OCI-LY7 (cell line): ENCODE data around the gene NPHP1. TPM values are rescaled to one million over a fixed set of nuclear protein-coding genes. Genes with fewer than 3 reads are reported as not detected.
"Not testable (repeated sequence)": the region's sequence is repeated elsewhere in the genome, so short reads cannot be mapped to it uniquely, and the experiment has no call there.

Source experiments
- Bru-seq: library from RNA; stranded (reverse); fragments of 400-500 nt; gene quantifications from one replicate; lab custom pipeline; 2021; lab: Mats Ljungman, UMichigan
- BruChase-seq, 2 experiments: library from RNA; stranded (reverse); fragments of 400-500 nt; gene quantifications; one replicate each; lab custom pipeline; 2021; lab: Mats Ljungman, UMichigan
- BruUV-seq: library from RNA; stranded (reverse); fragments of 400-500 nt; replicated peaks from 2 replicates; lab custom pipeline; 2021; lab: Mats Ljungman, UMichigan
- CTCF ChIA-PET: fragments of 300-600 bp; sonication (Branson Sonifier 250); formaldehyde crosslinking; loops from one replicate; lab custom pipeline; 2022; ENCODE audit warnings: antibody characterized with exemption; ENCODE audit not compliant: unreplicated experiment; lab: Charles Lee
- POLR2A ChIA-PET: fragments of 300-600 bp; sonication (Branson Sonifier 250); formaldehyde crosslinking; loops from one replicate; lab custom pipeline; 2022; ENCODE audit warnings: antibody characterized with exemption; lab: Charles Lee
- DNase-seq: peaks from one replicate; pipeline ENCODE4 v3.0.0-alpha.2; 2015; ENCODE audit warnings: low spot score
- H2AFZ ChIP-seq: fragments of 200-600 bp; sonication (generic), shearing (Covaris generic); 2 replicates; pipeline ENCODE4 v1.6.1; 2014; ENCODE audit warnings: mild to moderate bottlenecking, antibody characterized with exemption, low read length, moderate library complexity
- H3K27ac ChIP-seq: fragments of 200-600 bp; sonication (generic); 2 replicates; pipeline ENCODE4 v1.5.1; 2014; ENCODE audit warnings: mixed run types, low read depth, mild to moderate bottlenecking, moderate library complexity, low read length, inconsistent platforms; ENCODE audit not compliant: poor library complexity, severe bottlenecking
- H3K36me3 ChIP-seq: fragments of 200-600 bp; sonication (generic); 2 replicates; pipeline ENCODE4 v1.6.1; 2014; ENCODE audit warnings: mild to moderate bottlenecking, antibody characterized with exemption, low read length, moderate library complexity, mixed read lengths; ENCODE audit not compliant: insufficient read depth
- H3K4me1 ChIP-seq: fragments of 200-600 bp; sonication (generic); 2 replicates; pipeline ENCODE4 v1.5.1; 2014; ENCODE audit warnings: mild to moderate bottlenecking, low read length; ENCODE audit not compliant: insufficient read depth, poor library complexity, severe bottlenecking
- H3K4me2 ChIP-seq: fragments of 200-600 bp; sonication (generic); 2 replicates; pipeline ENCODE4 v1.6.1; 2014; ENCODE audit warnings: mild to moderate bottlenecking, low read length
- H3K4me3 ChIP-seq: fragments of 200-600 bp; sonication (generic); 2 replicates; pipeline ENCODE4 v1.5.1; 2014; ENCODE audit warnings: mild to moderate bottlenecking, low read depth, low read length; ENCODE audit not compliant: poor library complexity, severe bottlenecking
- H3K79me2 ChIP-seq: fragments of 200-600 bp; sonication (generic); 2 replicates; pipeline ENCODE4 v1.6.1; 2016; ENCODE audit warnings: low read depth, mild to moderate bottlenecking, low read length, moderate library complexity, mixed read lengths; ENCODE audit not compliant: insufficient read depth
- H3K9me2 ChIP-seq: fragments of 200-600 bp; sonication (generic); 2 replicates; pipeline ENCODE4 v1.6.1; 2016; ENCODE audit warnings: mild to moderate bottlenecking, low read length, mixed read lengths; ENCODE audit not compliant: insufficient read depth
- H3K9me3 ChIP-seq: fragments of 200-600 bp; sonication (generic); 2 replicates; pipeline ENCODE4 v1.6.1; 2014; ENCODE audit warnings: mild to moderate bottlenecking, mixed run types, low read length, mixed read lengths
- H4K20me1 ChIP-seq: fragments of 200-600 bp; sonication (generic); 2 replicates; pipeline ENCODE4 v1.6.1; 2014; ENCODE audit warnings: mild to moderate bottlenecking, antibody characterized with exemption, low read length, moderate library complexity, mixed read lengths; ENCODE audit not compliant: insufficient read depth
- CTCF ChIP-seq: fragments of 200-600 bp; sonication (generic); conservative IDR thresholded peaks from 2 replicates; pipeline ENCODE4 v1.5.1; 2014; ENCODE audit warnings: mild to moderate bottlenecking, antibody characterized with exemption, low read length, moderate library complexity, mixed read lengths
- EZH2phosphoT487 ChIP-seq: fragments of 200-600 bp; sonication (generic); IDR thresholded peaks from 2 replicates; pipeline ENCODE4 v1.6.1; 2018; ENCODE audit warnings: low read depth, borderline replicate concordance, mild to moderate bottlenecking, mixed run types, antibody characterized with exemption, low read length, moderate library complexity, mixed read lengths
- intact Hi-C: fragments of 100-400 bp; cut with micrococcal nuclease; formaldehyde crosslinking; loops from one replicate; pipeline ENCODE4 v1.10.0; 2022; ENCODE audit not compliant: unreplicated experiment
- long read RNA-seq: library from polyadenylated mRNA; stranded (forward); transcript quantifications from one replicate; pipeline ENCODE4 v2.0.0, GENCODE V29; 2022
- total RNA-seq, 2 experiments: library from RNA; depleted of rRNA in 1 of 2; stranded (reverse); fragments of >200 nt in 1 of 2; shearing (Covaris generic) in 1 of 2; gene quantifications; 2 replicates each; pipeline ENCODE4 v1.2.3, GENCODE V29; 2014 to 2022

The NPHP1 gene
- total RNA-seq (2014; rRNA removed; shearing (Covaris generic)) (0.85 and 1.6 TPM in 2 replicates), total RNA-seq (2022) (1.2 and 2.0 TPM in 2 replicates), Bru-seq, nascent RNA (percentile 29 among the genes with signal in this experiment), BruChase-seq, experiment 1, labeled RNA remaining after a 6-hour chase (percentile 25 among the genes with signal in this experiment), BruChase-seq, experiment 2, labeled RNA remaining after a 2-hour chase (percentile 31 among the genes with signal in this experiment)
- long read RNA-seq, partial matches to known transcripts = 2 of 9 reads
- long read RNA-seq, other reads (novel, unspliced or antisense) = 4 of 9 reads

DNA sequence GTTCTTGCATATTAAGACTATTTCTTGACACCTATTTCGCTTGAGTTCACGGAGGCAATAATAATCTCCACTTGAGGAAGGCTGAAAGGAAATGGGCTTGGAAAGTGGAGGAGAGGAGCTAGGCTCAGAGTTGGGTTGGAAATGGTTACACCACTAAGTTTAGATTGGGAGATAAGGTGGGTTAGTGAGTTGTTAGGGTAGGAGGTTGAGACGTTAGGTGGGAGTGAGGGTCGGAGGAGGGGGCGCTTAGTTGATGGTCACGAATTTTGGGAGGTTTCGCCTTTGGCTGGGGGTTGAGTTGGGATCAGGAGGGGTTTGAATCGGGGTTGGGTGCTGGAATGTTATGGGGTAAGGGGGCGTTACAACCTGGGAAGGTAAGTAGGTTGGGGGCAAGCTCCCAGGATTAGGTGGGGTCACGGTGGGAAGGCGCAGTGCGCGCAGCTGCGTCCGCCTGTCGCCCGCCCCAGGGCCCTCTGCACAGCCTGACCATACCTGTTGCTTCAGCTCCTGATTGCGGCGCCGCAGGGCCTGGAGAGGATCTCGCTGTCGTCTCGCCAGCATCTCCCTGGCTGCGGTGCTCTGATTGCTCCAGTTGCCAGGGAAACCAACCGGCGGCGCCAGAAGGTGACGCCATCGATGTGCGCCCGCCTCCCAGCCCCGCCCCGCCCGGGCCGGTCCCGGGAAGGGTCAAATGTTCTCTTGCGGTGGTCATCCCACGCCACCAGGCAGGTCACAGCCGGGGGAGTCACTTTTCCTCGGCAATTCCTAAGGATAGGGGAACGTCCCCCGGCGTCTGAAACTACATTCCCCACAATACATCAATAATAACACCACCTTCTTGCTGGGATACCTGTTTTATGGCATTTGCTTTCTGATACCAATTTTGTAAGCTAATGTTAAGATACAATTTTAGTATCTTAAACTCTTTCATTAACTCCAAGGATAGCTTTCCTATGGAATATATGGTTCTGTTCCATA, at the start of gene NPHP1:
Gene NPHP1 (minus strand): TSS at position 606 of the 978 bp plus-strand sequence. CDS start 45 bp downstream, at position 561.
- Histone ChIP-seq H3K4me1 (peaks cover 6% of the 10 kb centered on the region), H3K4me3 (peak within 1 kb of the TSS; percentile 76), H3K36me3 (no peaks in the 10 kb centered on the region), H4K20me1 (no peaks in the 10 kb centered on the region), H3K9me3 (no peaks in the 10 kb centered on the region), H3K9me2 (no peaks in the 10 kb centered on the region), H2AFZ (peak within 1 kb of the TSS; percentile 100), H3K4me2 (peak within 1 kb of the TSS; percentile 77), H3K27ac (no peak within 1 kb of the TSS), H3K79me2 (no peaks in the 10 kb centered on the region)
- ChIA-PET CTCF (no interaction called here), POLR2A (interaction anchor here (0.6 kb wide), 1 partner anchor 1488 kb away, joined by 4 read pairs; no protein-coding TSS in a partner anchor)
- no TSS peak for BruUV-seq
- peak; percentile 83 for DNase-seq
- TF ChIP-seq EZH2phosphoT487 (no peak), CTCF (no peak)
- intact Hi-C loops = no loop called here

GRCh38 chr2:110248081-110248795, 43.4 kb upstream of the NPHP1 start:
- H3K4me3 ChIP-seq, POLR2A ChIA-PET, H4K20me1 ChIP-seq, H3K4me1 ChIP-seq, DNase-seq, CTCF ChIA-PET, H3K79me2 ChIP-seq, H3K9me2 ChIP-seq, H2AFZ ChIP-seq, H3K36me3 ChIP-seq, H3K9me3 ChIP-seq, intact Hi-C loops, H3K27ac ChIP-seq, BruUV-seq, H3K4me2 ChIP-seq: not testable (repeated sequence)

- H3K79me2 ChIP-seq, intact Hi-C loops, H3K4me3 ChIP-seq, H3K27ac ChIP-seq, H2AFZ ChIP-seq, H3K9me3 ChIP-seq, CTCF ChIA-PET, POLR2A ChIA-PET, DNase-seq, H3K9me2 ChIP-seq, H4K20me1 ChIP-seq, H3K4me2 ChIP-seq, H3K4me1 ChIP-seq, BruUV-seq, H3K36me3 ChIP-seq: not testable (repeated sequence)
These were observed 40.9 kb upstream of the NPHP1 start for GRCh38 chr2:110245488-110246435.

- intact Hi-C loops, H3K4me1 ChIP-seq, BruUV-seq, H3K4me3 ChIP-seq, DNase-seq, H3K79me2 ChIP-seq, H3K9me3 ChIP-seq, POLR2A ChIA-PET, CTCF ChIA-PET, H3K4me2 ChIP-seq, H2AFZ ChIP-seq, H3K36me3 ChIP-seq, H3K27ac ChIP-seq, H3K9me2 ChIP-seq, H4K20me1 ChIP-seq: not testable (repeated sequence)
These were observed 38.5 kb upstream of the NPHP1 start for GRCh38 chr2:110243283-110243682.
